OCI-LY7 (cell line): ENCODE measurements around the gene PPARG. TPM values are rescaled to one million over a fixed set of nuclear protein-coding genes. Genes with fewer than 3 reads are reported as not detected.

ENCODE experiments used
- BruUV-seq: library from RNA; stranded (reverse); fragments of 400-500 nt; replicated peaks from 2 replicates; lab custom pipeline; 2021; lab: Mats Ljungman, UMichigan
- CTCF ChIA-PET: fragments of 300-600 bp; sonication (Branson Sonifier 250); formaldehyde crosslinking; loops from one replicate; lab custom pipeline; 2022; ENCODE audit warnings: antibody characterized with exemption; ENCODE audit not compliant: unreplicated experiment; lab: Charles Lee
- POLR2A ChIA-PET: fragments of 300-600 bp; sonication (Branson Sonifier 250); formaldehyde crosslinking; loops from one replicate; lab custom pipeline; 2022; ENCODE audit warnings: antibody characterized with exemption; lab: Charles Lee
- DNase-seq: peaks from one replicate; pipeline ENCODE4 v3.0.0-alpha.2; 2015; ENCODE audit warnings: low spot score
- H2AFZ ChIP-seq: fragments of 200-600 bp; sonication (generic), shearing (Covaris generic); 2 replicates; pipeline ENCODE4 v1.6.1; 2014; ENCODE audit warnings: mild to moderate bottlenecking, antibody characterized with exemption, low read length, moderate library complexity
- H3K27ac ChIP-seq: fragments of 200-600 bp; sonication (generic); 2 replicates; pipeline ENCODE4 v1.5.1; 2014; ENCODE audit warnings: mixed run types, low read depth, mild to moderate bottlenecking, moderate library complexity, low read length, inconsistent platforms; ENCODE audit not compliant: poor library complexity, severe bottlenecking
- H3K36me3 ChIP-seq: fragments of 200-600 bp; sonication (generic); 2 replicates; pipeline ENCODE4 v1.6.1; 2014; ENCODE audit warnings: mild to moderate bottlenecking, antibody characterized with exemption, low read length, moderate library complexity, mixed read lengths; ENCODE audit not compliant: insufficient read depth
- H3K4me1 ChIP-seq: fragments of 200-600 bp; sonication (generic); 2 replicates; pipeline ENCODE4 v1.5.1; 2014; ENCODE audit warnings: mild to moderate bottlenecking, low read length; ENCODE audit not compliant: insufficient read depth, poor library complexity, severe bottlenecking
- H3K4me2 ChIP-seq: fragments of 200-600 bp; sonication (generic); 2 replicates; pipeline ENCODE4 v1.6.1; 2014; ENCODE audit warnings: mild to moderate bottlenecking, low read length
- H3K4me3 ChIP-seq: fragments of 200-600 bp; sonication (generic); 2 replicates; pipeline ENCODE4 v1.5.1; 2014; ENCODE audit warnings: mild to moderate bottlenecking, low read depth, low read length; ENCODE audit not compliant: poor library complexity, severe bottlenecking
- H3K79me2 ChIP-seq: fragments of 200-600 bp; sonication (generic); 2 replicates; pipeline ENCODE4 v1.6.1; 2016; ENCODE audit warnings: low read depth, mild to moderate bottlenecking, low read length, moderate library complexity, mixed read lengths; ENCODE audit not compliant: insufficient read depth
- H3K9me2 ChIP-seq: fragments of 200-600 bp; sonication (generic); 2 replicates; pipeline ENCODE4 v1.6.1; 2016; ENCODE audit warnings: mild to moderate bottlenecking, low read length, mixed read lengths; ENCODE audit not compliant: insufficient read depth
- H3K9me3 ChIP-seq: fragments of 200-600 bp; sonication (generic); 2 replicates; pipeline ENCODE4 v1.6.1; 2014; ENCODE audit warnings: mild to moderate bottlenecking, mixed run types, low read length, mixed read lengths
- H4K20me1 ChIP-seq: fragments of 200-600 bp; sonication (generic); 2 replicates; pipeline ENCODE4 v1.6.1; 2014; ENCODE audit warnings: mild to moderate bottlenecking, antibody characterized with exemption, low read length, moderate library complexity, mixed read lengths; ENCODE audit not compliant: insufficient read depth
- EZH2phosphoT487 ChIP-seq: fragments of 200-600 bp; sonication (generic); IDR thresholded peaks from 2 replicates; pipeline ENCODE4 v1.6.1; 2018; ENCODE audit warnings: low read depth, borderline replicate concordance, mild to moderate bottlenecking, mixed run types, antibody characterized with exemption, low read length, moderate library complexity, mixed read lengths
- intact Hi-C: fragments of 100-400 bp; cut with micrococcal nuclease; formaldehyde crosslinking; loops from one replicate; pipeline ENCODE4 v1.10.0; 2022; ENCODE audit not compliant: unreplicated experiment
- total RNA-seq, 2 experiments: library from RNA; depleted of rRNA in 1 of 2; stranded (reverse); fragments of >200 nt in 1 of 2; shearing (Covaris generic) in 1 of 2; gene quantifications; 2 replicates each; pipeline ENCODE4 v1.2.3, GENCODE V29; 2014 to 2022
- TF ChIP-seq, protein P1 (sequence below): fragments of 200-600 bp; sonication (generic); conservative IDR thresholded peaks from 2 replicates; pipeline ENCODE4 v1.5.1; 2014; ENCODE audit warnings: mild to moderate bottlenecking, antibody characterized with exemption, low read length, moderate library complexity, mixed read lengths

PPARG gene
- total RNA-seq, 2 experiments from 2014 or later = not detected

- Histone ChIP-seq H3K9me2 (no peaks in the 10 kb centered on the region), H3K36me3 (no peaks in the 10 kb centered on the region), H2AFZ (no peak overlapping the region; the same call in 1 of the 2 replicates), H3K4me3 (no peak overlapping the region), H3K9me3 (no peaks in the 10 kb centered on the region), H4K20me1 (no peaks in the 10 kb centered on the region), H3K4me1 (no peaks in the 10 kb centered on the region), H3K79me2 (no peaks in the 10 kb centered on the region), H3K27ac (no peak overlapping the region), H3K4me2 (no peak overlapping the region)
- no peak for DNase-seq
- POLR2A ChIA-PET = no interaction called here
- CTCF ChIA-PET = no interaction called here
- BruUV-seq = no TSS peak
- intact Hi-C loops = no loop called here
- no peak for TF ChIP-seq EZH2phosphoT487
- TF ChIP-seq, protein P1, sequence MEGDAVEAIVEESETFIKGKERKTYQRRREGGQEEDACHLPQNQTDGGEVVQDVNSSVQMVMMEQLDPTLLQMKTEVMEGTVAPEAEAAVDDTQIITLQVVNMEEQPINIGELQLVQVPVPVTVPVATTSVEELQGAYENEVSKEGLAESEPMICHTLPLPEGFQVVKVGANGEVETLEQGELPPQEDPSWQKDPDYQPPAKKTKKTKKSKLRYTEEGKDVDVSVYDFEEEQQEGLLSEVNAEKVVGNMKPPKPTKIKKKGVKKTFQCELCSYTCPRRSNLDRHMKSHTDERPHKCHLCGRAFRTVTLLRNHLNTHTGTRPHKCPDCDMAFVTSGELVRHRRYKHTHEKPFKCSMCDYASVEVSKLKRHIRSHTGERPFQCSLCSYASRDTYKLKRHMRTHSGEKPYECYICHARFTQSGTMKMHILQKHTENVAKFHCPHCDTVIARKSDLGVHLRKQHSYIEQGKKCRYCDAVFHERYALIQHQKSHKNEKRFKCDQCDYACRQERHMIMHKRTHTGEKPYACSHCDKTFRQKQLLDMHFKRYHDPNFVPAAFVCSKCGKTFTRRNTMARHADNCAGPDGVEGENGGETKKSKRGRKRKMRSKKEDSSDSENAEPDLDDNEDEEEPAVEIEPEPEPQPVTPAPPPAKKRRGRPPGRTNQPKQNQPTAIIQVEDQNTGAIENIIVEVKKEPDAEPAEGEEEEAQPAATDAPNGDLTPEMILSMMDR = no peak
Observed at GRCh38 chr3:12395349-12396012, 106.6 kb downstream of the PPARG start.

DNA sequence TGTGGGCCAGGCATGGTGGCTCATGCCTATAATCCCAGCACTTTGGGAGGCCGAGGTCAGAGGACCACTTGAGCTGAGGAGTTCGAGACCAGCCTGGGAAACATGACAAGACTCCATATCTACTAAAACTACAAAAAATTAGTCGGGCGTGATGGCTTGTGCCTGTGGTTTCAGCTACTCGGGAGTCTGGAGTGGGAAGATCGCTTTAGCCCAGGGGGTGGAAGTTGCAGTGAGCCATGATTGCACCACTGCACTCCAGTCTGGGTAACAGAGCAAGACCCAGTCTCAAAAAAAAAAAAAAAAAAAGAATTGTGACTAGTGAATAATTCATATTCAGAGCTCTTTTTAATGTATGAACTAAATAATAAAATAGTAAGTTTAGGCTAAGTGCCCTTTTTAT lies 107.6 kb downstream of the PPARG start:
- no TSS peak for BruUV-seq

More for the DNA sequence above, 107.6 kb downstream of the PPARG start:
- Histone ChIP-seq H3K9me2 (no peaks in the 10 kb centered on the region), H3K4me3 (no peak overlapping the region), H3K4me1 (no peaks in the 10 kb centered on the region), H3K79me2 (no peaks in the 10 kb centered on the region), H3K36me3 (no peaks in the 10 kb centered on the region), H2AFZ (no peak overlapping the region), H4K20me1 (no peaks in the 10 kb centered on the region), H3K4me2 (no peak overlapping the region), H3K27ac (no peak overlapping the region), H3K9me3 (no peaks in the 10 kb centered on the region)
- POLR2A ChIA-PET = interaction anchor here (0.7 kb wide), 1 partner anchor 363 kb away, joined by 4 read pairs; no protein-coding TSS in a partner anchor
- no peak for DNase-seq
- no peak for TF ChIP-seq EZH2phosphoT487
- TF ChIP-seq, protein P1 = no peak
- CTCF ChIA-PET = no interaction called here
- intact Hi-C loops = no loop called here
